ENCODE measurements around the gene UPK2.

The UPK2 gene

DNA sequence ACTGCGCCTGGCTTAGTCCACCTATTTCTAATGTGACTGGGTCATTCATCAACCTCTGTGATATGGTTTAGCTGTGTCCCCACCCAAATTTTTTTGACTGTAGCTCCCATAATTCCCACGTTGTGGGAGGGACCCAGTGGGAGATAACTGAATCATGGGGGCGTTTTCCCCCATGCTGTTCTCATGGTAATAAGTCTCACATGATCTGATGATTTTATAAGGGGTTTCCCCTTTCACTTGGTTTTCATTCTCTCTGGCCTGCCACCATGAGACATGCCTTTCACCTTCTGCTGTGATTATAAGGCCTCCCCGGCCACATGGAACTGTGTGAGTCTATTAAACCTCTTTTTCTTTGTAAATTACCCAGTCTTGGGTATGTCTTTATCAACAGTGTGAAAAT, 50.6 kb downstream of the UPK2 start:
- Histone ChIP-seq H3K9ac (ENCODE audit: low read length) (no peak overlapping the region), H3K27me3 (ENCODE audit: control insufficient read depth in 1 of 2, insufficient read depth in 2 of 2, low read length in 2 of 2) (no peaks in the 10 kb centered on the region), H3K36me3 (ENCODE audit: insufficient read depth, low read length) (peaks cover 44% of the 10 kb centered on the region), H3K4me1 (ENCODE audit: insufficient read depth, low read length) (no peaks in the 10 kb centered on the region), H3K9me3 (ENCODE audit: low read length) (no peaks in the 10 kb centered on the region), H3K27ac (ENCODE audit: low read depth, low read length) (no peak overlapping the region), H3K4me3 (ENCODE audit: low read depth in 1 of 2, low read length in 2 of 2) (no peak overlapping the region)
